ENCODE data around the gene WDR86. TPM values are rescaled to one million over a fixed set of nuclear protein-coding genes. Genes with fewer than 3 reads are reported as not detected.

WDR86 gene
- total and polyA plus RNA-seq, 2 experiments from 2014 or later, result 9.1 to 59.1 TPM

DNA sequence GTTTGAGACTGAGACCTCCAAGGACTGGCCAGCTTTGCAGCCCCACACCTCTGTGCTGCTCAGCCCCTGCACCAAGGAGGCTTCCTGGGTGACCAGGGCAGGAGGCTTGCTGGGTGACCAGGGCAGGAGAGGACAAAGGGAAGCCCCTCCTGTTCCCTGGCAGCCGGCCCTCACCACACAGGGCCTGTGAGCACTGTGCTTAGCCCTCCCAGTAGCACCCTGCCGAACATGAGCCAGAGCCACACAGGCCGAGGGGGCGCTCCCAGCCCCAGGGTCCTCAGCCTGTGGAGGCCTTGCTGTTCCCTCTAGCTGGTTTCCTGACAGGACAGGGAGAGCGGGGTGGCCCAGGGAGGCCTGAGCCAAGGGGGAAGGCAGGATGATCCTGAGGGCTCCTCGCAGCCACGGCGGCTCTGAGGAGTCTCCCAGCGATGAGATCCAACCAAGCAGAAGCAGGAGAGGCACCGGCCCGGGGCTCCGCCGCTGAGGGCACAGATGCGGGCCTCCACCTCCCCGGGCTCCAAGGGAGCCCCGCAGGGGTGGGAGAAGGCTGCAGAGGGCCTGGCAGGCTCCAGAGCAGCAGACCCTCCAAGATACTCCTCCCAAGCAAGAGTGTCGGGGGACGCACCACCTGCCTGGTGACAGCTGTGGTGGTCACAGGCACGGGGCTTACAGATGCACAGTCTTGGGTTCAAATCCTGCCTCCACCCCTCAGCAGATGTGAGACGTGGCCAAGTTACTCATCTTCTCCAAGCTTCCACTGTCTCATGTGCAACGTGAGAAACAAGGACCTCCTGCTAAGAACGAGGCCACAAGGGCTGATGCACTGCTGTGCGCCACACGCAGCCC, 22.5 kb downstream of the WDR86 start:
- Histone ChIP-seq H3K27me3 (ENCODE audit: insufficient read depth) (peaks cover 18% of the 10 kb centered on the region), H2AFZ (no peak overlapping the region), H3K79me2 (replicated peaks; ENCODE audit: insufficient read depth) (no peaks in the 10 kb centered on the region), H4K20me1 (replicated peaks; ENCODE audit: insufficient read depth) (no peaks in the 10 kb centered on the region), H3K4me3 (no peak overlapping the region), H3K27ac (ENCODE audit: low read depth) (no peak overlapping the region), H3K4me1 (ENCODE audit: insufficient read depth) (peaks cover 3% of the 10 kb centered on the region; the same call in 1 of the 2 replicates), H3F3A (replicated peaks; ENCODE audit: low read depth) (peaks cover 9% of the 10 kb centered on the region; the same call in 1 of the 2 replicates), H3K9me2 (ENCODE audit: insufficient read depth) (no peaks in the 10 kb centered on the region), H3K4me2 (no peak overlapping the region), H3K36me3 (ENCODE audit: insufficient read depth) (no peaks in the 10 kb centered on the region; the same call in 1 of the 2 replicates)
- H3K36me3 Mint-ChIP-seq (ENCODE audit: low read depth), result no peaks in the 10 kb centered on the region; the same call in 2 of the 3 replicates
- H3K27me3 Mint-ChIP-seq (ENCODE audit: insufficient read depth, low read depth, poor library complexity), result peaks cover 14% of the 10 kb centered on the region
- H3K9me3 Mint-ChIP-seq, result no peaks in the 10 kb centered on the region
- no peak overlapping the region for H3K4me3 Mint-ChIP-seq
- DNase-seq (ENCODE audit: low spot score), result no peak
- peak; percentile 9; the same call in 2 of the 3 replicates for ATAC-seq
- H3K4me1 Mint-ChIP-seq, result peaks cover 15% of the 10 kb centered on the region
- no peak overlapping the region for H3K27ac Mint-ChIP-seq
- TF ChIP-seq EZH2 (IDR thresholded peaks at IDR 0.05; ENCODE audit: low read depth, unreplicated experiment) (no peak), POLR2AphosphoS5 (IDR thresholded peaks at IDR 0.05; ENCODE audit: low read depth) (no peak), STAT1 (IDR thresholded peaks at IDR 0.05; ENCODE audit: unreplicated experiment) (no peak), EZH2phosphoT487 (IDR thresholded peaks at IDR 0.05; ENCODE audit: unreplicated experiment) (no peak), REST (IDR thresholded peaks at IDR 0.05; ENCODE audit: unreplicated experiment) (no peak), JUNB (IDR thresholded peaks at IDR 0.05; ENCODE audit: unreplicated experiment) (no peak)

DNA sequence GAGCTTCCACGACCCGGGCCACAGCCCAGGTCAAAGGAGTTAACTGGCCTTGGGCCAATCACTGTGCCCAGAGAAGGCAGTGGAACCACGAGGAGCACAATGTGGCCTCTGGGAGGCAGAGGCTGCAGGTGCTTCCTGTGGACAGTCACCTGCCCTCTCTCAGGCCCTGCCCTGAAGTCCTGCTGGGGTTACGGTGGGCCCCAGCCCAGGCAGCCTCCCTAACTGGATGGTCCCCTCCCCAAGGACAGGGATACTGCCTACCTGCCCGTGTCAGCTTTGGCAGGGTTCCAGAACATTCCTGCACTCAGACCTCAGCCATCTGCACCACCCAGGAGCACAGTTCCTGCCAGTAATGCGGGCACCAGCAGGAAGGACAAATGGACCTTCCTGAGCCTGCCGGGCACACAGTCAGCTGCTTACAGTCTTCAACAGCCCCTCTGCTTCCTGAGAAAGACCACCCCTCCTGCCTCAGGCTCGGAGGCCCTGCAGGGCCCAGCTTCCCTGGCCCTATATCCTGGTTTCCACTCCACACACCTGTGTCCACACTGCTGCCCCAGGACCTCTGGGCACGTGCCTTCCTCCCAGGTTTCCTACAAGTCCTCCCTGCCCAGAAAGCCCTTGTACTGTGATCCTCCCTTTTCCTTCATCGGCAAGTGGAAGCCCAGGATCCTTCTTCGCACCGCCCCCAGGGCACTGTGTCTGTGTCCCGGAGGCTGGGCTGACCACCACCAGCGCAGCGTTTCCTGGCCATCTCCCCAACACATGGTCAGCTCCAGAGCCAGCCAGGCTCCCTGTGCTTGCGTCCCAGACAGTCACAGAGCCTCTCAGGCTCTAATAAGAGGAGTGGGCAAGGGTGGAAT, 23.3 kb downstream of the WDR86 start:
- no peak overlapping the region for H3K4me3 ChIP-seq
- peaks cover 18% of the 10 kb centered on the region for H3K4me1 Mint-ChIP-seq
- ATAC-seq (no peak), DNase-seq (ENCODE audit: low spot score) (no peak)
- no peak overlapping the region for H3K27ac ChIP-seq (ENCODE audit: low read depth)
- peaks cover 8% of the 10 kb centered on the region; the same call in 1 of the 2 replicates for H3K4me1 ChIP-seq (ENCODE audit: insufficient read depth)
- H3K36me3 Mint-ChIP-seq (ENCODE audit: low read depth), result no peaks in the 10 kb centered on the region; the same call in 2 of the 3 replicates
- H3K27me3 Mint-ChIP-seq (ENCODE audit: insufficient read depth, low read depth, poor library complexity), result peaks cover 18% of the 10 kb centered on the region
- no peaks in the 10 kb centered on the region; the same call in 1 of the 2 replicates for H3K36me3 ChIP-seq (ENCODE audit: insufficient read depth)
- no peaks in the 10 kb centered on the region for H4K20me1 ChIP-seq (replicated peaks; ENCODE audit: insufficient read depth)
- H3K4me3 Mint-ChIP-seq, result no peak overlapping the region
- H3F3A ChIP-seq (replicated peaks; ENCODE audit: low read depth), result peaks cover 9% of the 10 kb centered on the region; the same call in 1 of the 2 replicates
- no peaks in the 10 kb centered on the region for H3K79me2 ChIP-seq (replicated peaks; ENCODE audit: insufficient read depth)
- H3K9me2 ChIP-seq (ENCODE audit: insufficient read depth), result no peaks in the 10 kb centered on the region
- peaks cover 26% of the 10 kb centered on the region for H3K27me3 ChIP-seq (ENCODE audit: insufficient read depth)
- no peaks in the 10 kb centered on the region for H3K9me3 Mint-ChIP-seq
- no peak overlapping the region for H3K27ac Mint-ChIP-seq
- no peak overlapping the region for H3K4me2 ChIP-seq
- H2AFZ ChIP-seq, result no peak overlapping the region
- TF ChIP-seq, protein P1, sequence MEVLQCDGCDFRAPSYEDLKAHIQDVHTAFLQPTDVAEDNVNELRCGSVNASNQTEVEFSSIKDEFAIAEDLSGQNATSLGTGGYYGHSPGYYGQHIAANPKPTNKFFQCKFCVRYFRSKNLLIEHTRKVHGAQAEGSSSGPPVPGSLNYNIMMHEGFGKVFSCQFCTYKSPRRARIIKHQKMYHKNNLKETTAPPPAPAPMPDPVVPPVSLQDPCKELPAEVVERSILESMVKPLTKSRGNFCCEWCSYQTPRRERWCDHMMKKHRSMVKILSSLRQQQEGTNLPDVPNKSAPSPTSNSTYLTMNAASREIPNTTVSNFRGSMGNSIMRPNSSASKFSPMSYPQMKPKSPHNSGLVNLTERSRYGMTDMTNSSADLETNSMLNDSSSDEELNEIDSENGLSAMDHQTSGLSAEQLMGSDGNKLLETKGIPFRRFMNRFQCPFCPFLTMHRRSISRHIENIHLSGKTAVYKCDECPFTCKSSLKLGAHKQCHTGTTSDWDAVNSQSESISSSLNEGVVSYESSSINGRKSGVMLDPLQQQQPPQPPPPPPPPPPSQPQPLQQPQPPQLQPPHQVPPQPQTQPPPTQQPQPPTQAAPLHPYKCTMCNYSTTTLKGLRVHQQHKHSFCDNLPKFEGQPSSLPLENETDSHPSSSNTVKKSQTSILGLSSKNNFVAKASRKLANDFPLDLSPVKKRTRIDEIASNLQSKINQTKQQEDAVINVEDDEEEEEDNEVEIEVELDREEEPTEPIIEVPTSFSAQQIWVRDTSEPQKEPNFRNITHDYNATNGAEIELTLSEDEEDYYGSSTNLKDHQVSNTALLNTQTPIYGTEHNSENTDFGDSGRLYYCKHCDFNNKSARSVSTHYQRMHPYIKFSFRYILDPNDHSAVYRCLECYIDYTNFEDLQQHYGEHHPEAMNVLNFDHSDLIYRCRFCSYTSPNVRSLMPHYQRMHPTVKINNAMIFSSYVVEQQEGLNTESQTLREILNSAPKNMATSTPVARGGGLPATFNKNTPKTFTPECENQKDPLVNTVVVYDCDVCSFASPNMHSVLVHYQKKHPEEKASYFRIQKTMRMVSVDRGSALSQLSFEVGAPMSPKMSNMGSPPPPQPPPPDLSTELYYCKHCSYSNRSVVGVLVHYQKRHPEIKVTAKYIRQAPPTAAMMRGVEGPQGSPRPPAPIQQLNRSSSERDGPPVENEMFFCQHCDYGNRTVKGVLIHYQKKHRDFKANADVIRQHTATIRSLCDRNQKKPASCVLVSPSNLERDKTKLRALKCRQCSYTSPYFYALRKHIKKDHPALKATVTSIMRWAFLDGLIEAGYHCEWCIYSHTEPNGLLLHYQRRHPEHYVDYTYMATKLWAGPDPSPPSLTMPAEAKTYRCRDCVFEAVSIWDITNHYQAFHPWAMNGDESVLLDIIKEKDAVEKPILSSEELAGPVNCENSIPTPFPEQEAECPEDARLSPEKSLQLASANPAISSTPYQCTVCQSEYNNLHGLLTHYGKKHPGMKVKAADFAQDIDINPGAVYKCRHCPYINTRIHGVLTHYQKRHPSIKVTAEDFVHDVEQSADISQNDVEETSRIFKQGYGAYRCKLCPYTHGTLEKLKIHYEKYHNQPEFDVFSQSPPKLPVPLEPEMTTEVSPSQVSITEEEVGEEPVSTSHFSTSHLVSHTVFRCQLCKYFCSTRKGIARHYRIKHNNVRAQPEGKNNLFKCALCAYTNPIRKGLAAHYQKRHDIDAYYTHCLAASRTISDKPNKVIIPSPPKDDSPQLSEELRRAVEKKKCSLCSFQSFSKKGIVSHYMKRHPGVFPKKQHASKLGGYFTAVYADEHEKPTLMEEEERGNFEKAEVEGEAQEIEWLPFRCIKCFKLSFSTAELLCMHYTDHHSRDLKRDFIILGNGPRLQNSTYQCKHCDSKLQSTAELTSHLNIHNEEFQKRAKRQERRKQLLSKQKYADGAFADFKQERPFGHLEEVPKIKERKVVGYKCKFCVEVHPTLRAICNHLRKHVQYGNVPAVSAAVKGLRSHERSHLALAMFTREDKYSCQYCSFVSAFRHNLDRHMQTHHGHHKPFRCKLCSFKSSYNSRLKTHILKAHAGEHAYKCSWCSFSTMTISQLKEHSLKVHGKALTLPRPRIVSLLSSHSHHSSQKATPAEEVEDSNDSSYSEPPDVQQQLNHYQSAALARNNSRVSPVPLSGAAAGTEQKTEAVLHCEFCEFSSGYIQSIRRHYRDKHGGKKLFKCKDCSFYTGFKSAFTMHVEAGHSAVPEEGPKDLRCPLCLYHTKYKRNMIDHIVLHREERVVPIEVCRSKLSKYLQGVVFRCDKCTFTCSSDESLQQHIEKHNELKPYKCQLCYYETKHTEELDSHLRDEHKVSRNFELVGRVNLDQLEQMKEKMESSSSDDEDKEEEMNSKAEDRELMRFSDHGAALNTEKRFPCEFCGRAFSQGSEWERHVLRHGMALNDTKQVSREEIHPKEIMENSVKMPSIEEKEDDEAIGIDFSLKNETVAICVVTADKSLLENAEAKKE (CRISPR knock-in tag; IDR thresholded peaks at IDR 0.05), result no peak
- TF ChIP-seq, protein P2, sequence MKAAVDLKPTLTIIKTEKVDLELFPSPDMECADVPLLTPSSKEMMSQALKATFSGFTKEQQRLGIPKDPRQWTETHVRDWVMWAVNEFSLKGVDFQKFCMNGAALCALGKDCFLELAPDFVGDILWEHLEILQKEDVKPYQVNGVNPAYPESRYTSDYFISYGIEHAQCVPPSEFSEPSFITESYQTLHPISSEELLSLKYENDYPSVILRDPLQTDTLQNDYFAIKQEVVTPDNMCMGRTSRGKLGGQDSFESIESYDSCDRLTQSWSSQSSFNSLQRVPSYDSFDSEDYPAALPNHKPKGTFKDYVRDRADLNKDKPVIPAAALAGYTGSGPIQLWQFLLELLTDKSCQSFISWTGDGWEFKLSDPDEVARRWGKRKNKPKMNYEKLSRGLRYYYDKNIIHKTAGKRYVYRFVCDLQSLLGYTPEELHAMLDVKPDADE (IDR thresholded peaks at IDR 0.05), result no peak

All from GM23338 (cell line).